ENCODE measurements around the gene RPS6KB2. TPM values are rescaled to one million over a fixed set of nuclear protein-coding genes. Genes with fewer than 3 reads are reported as not detected.

RPS6KB2 gene
- total and polyA plus RNA-seq, 9 of the 15 experiments (the other 6 are each of a cell fraction or from before 2014, with no cell fraction given): 0.42 to 122 (median 82.6) TPM

GRCh38 chr11:67398661-67399563 lies 29.4 kb upstream of the RPS6KB2 start (continued):
- no peak for TF ChIP-seq EP400 (IDR thresholded peaks at IDR 0.05)
- TF ChIP-seq ZBTB5 (IDR thresholded peaks at IDR 0.05): no peak
- no peak for TF ChIP-seq RFX1 (IDR thresholded peaks at IDR 0.05)
- no peak for TF ChIP-seq PCBP1 (IDR thresholded peaks at IDR 0.05; ENCODE audit: low read depth, low read length, poor library complexity, severe bottlenecking)
- no peak for TF ChIP-seq XRCC4 (IDR thresholded peaks at IDR 0.05; ENCODE audit: extremely low read depth, insufficient read depth, insufficient read length)
- TF ChIP-seq ZNF263 (CRISPR knock-in tag; IDR thresholded peaks at IDR 0.05; ENCODE audit: borderline replicate concordance): 0 out of 2 replicates have a peak, but pooled peaks have one; percentile 26
- TF ChIP-seq RBM22 (IDR thresholded peaks at IDR 0.05; ENCODE audit: low read depth, low read length, poor library complexity, severe bottlenecking): peak; percentile 75
- TF ChIP-seq ZNF165 (CRISPR knock-in tag; IDR thresholded peaks at IDR 0.05; ENCODE audit: borderline replicate concordance): no peak
- TF ChIP-seq RNF219 (CRISPR knock-in tag; IDR thresholded peaks at IDR 0.05): no peak
- TF ChIP-seq RERE (CRISPR knock-in tag; IDR thresholded peaks at IDR 0.05; ENCODE audit: borderline replicate concordance): no peak

Measured in K562 (cell line).